ENCODE results near the gene RPL18.

- TF ChIP-seq, protein P1, sequence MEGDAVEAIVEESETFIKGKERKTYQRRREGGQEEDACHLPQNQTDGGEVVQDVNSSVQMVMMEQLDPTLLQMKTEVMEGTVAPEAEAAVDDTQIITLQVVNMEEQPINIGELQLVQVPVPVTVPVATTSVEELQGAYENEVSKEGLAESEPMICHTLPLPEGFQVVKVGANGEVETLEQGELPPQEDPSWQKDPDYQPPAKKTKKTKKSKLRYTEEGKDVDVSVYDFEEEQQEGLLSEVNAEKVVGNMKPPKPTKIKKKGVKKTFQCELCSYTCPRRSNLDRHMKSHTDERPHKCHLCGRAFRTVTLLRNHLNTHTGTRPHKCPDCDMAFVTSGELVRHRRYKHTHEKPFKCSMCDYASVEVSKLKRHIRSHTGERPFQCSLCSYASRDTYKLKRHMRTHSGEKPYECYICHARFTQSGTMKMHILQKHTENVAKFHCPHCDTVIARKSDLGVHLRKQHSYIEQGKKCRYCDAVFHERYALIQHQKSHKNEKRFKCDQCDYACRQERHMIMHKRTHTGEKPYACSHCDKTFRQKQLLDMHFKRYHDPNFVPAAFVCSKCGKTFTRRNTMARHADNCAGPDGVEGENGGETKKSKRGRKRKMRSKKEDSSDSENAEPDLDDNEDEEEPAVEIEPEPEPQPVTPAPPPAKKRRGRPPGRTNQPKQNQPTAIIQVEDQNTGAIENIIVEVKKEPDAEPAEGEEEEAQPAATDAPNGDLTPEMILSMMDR (conservative IDR thresholded peaks at IDR 0.05) = no peak
- TF ChIP-seq ZFX (IDR thresholded peaks at IDR 0.05) = no peak
Observed at GRCh38 chr19:48587387-48587786, 31.6 kb downstream of the RPL18 start.

Measured in C4-2B (cell line).